Right cardiac atrium (tissue), 5 donors: Measurements from ENCODE around the gene SLC11A1. TPM values are rescaled to one million over a fixed set of nuclear protein-coding genes. Genes with fewer than 3 reads are reported as not detected.

Source experiments
- ATAC-seq, 2 donors: fragments of 200-7000 bp; cut with Tn5 transposase; one replicate each; pipeline versions ENCODE4 v1.8.0 to v1.9.1; 2020; ENCODE audit warnings: moderate library complexity in 2 of 2, mild to moderate bottlenecking in 1 of 2
- DNase-seq, 3 donors: peaks; one replicate each; pipeline ENCODE4 v3.0.0-alpha.2; 2020
- H3K27ac ChIP-seq: one replicate; pipeline ENCODE4 v1.5.1; 2013; ENCODE audit warnings: mild to moderate bottlenecking, low read length, control low read depth, moderate library complexity
- H3K27me3 ChIP-seq: one replicate; pipeline ENCODE4 v1.6.1; 2013; ENCODE audit not compliant: control insufficient read depth, insufficient read depth
- H3K4me1 ChIP-seq: one replicate; pipeline ENCODE4 v1.6.1; 2013; ENCODE audit warnings: low read length; ENCODE audit not compliant: control insufficient read depth, insufficient read depth
- H3K4me3 ChIP-seq: one replicate; pipeline ENCODE4 v1.5.1; 2013; ENCODE audit warnings: low read length, control low read depth
- H3K9me3 ChIP-seq: one replicate; pipeline ENCODE4 v1.6.1; 2013; ENCODE audit warnings: low read length; ENCODE audit not compliant: control insufficient read depth
- WGBS: extraction: QIAGEN DNeasy Blood & Tissue Kit; methylation state at CpG from one replicate; pipeline ENCODE4 v1.1.7; 2013; 5-methylcytosine and 5-hydroxymethylcytosine counted together
- intact Hi-C, 4 donors: fragments of 100-400 bp; cut with DNase I; formaldehyde crosslinking; loops; one replicate each; pipeline versions ENCODE4 v1.11.0 to v1.14.0; 2022 to 2023
- polyA plus RNA-seq: library from polyadenylated mRNA; stranded (reverse); fragments of 200-250 nt; gene quantifications from one replicate; pipeline ENCODE4 v1.2.3, GENCODE V29; 2013
- total RNA-seq, 4 donors: library from RNA; stranded (reverse); fragmentation: NEBNext Ultra II Directional; extraction: Animal tissue kit (Norgen Biotek cat#: 25700); gene quantifications; one replicate each; pipeline ENCODE4 v1.2.1, GENCODE V29; 2021
- donor health status: healthy with polysubstance abuse.
- donor health status: DM: no; HTN: yes; CAD: no.
- donor health status: DM: no; HTN: no; CAD: no.
- donor health status: DM: no; HTN: yes; CAD: no; lungs with severe emphysema.
- donor health status: DM: yes; HTN: yes; CAD: no.

SLC11A1 gene
- total and polyA plus RNA-seq, 5 donors = 6.4 to 19.5 (median 13.8) TPM

- H3K27ac ChIP-seq = no peak overlapping the region
- no peak overlapping the region for H3K4me3 ChIP-seq
- no peaks in the 10 kb centered on the region for H3K4me1 ChIP-seq
- intact Hi-C loops = loop anchor here (5.0 to 10.0 kb wide), 2 partner anchors 100 to 103 kb away; partner anchors contain the start of gene TMBIM1 (in 4 of the 4)
- WGBS = 80% methylated on average over 6 of the region's 6 CpGs
- ATAC-seq = no peak
- no peaks in the 10 kb centered on the region for H3K9me3 ChIP-seq
- H3K27me3 ChIP-seq = no peaks in the 10 kb centered on the region
- DNase-seq = no peak
Observed at GRCh38 chr2:218395090-218395444, 13.0 kb downstream of the SLC11A1 start.

- no peak for ATAC-seq
Observed at GRCh38 chr2:218395456-218395825, 13.4 kb downstream of the SLC11A1 start.

GRCh38 chr2:218395826-218396687 is 14.0 kb downstream of the SLC11A1 start:
- Histone ChIP-seq H3K27ac (peak overlapping the region; percentile 99), H3K9me3 (no peaks in the 10 kb centered on the region), H3K4me1 (no peaks in the 10 kb centered on the region), H3K27me3 (no peaks in the 10 kb centered on the region), H3K4me3 (peak overlapping the region; percentile 92)
- intact Hi-C loops = loop anchor here (5.0 to 10.0 kb wide), 2 partner anchors 101 to 104 kb away; partner anchors contain the start of gene TMBIM1 (in 4 of the 4)
- DNase-seq (peak; percentile 94 to 98 (median 97)), ATAC-seq (peak; percentile 79 to 81)
- WGBS = under 1% methylated on average over 57 of the region's 57 CpGs

More at GRCh38 chr2:218395456-218395825, 13.4 kb downstream of the SLC11A1 start:
- no peaks in the 10 kb centered on the region for H3K4me1 ChIP-seq
- DNase-seq = peak in 2 of 3 donors; percentile 62 to 73
- intact Hi-C loops = loop anchor here (5.0 to 10.0 kb wide), 2 partner anchors 101 to 103 kb away; partner anchors contain the start of gene TMBIM1 (in 4 of the 4)
- WGBS = 25% methylated on average over 16 of the region's 16 CpGs
- no peaks in the 10 kb centered on the region for H3K9me3 ChIP-seq
- peak overlapping the region; percentile 92 for H3K27ac ChIP-seq
- H3K4me3 ChIP-seq = peak overlapping the region; percentile 21
- H3K27me3 ChIP-seq = no peaks in the 10 kb centered on the region

- ATAC-seq = peak; percentile 6 to 8
- intact Hi-C loops = loop anchor here (5.0 to 10.0 kb wide), 2 partner anchors 102 to 105 kb away; partner anchors contain the start of gene TMBIM1 (in 4 of the 4)
- Histone ChIP-seq H3K27ac (peak overlapping the region; percentile 99), H3K4me1 (peaks cover 3% of the 10 kb centered on the region), H3K27me3 (no peaks in the 10 kb centered on the region), H3K9me3 (no peaks in the 10 kb centered on the region), H3K4me3 (peak overlapping the region; percentile 92)
- WGBS = under 1% methylated on average over 27 of the region's 27 CpGs
- peak; percentile 83 to 94 (median 94) for DNase-seq
Observed at GRCh38 chr2:218396688-218397462, 14.8 kb downstream of the SLC11A1 start.

- intact Hi-C loops = loop anchor here (5.0 to 10.0 kb wide), 2 partner anchors 103 to 105 kb away; partner anchors contain the start of gene TMBIM1 (in 4 of the 4)
- ATAC-seq (peak in 1 of 2 donors; percentile 12), DNase-seq (no peak)
- Histone ChIP-seq H3K27ac (peak overlapping the region; percentile 99), H3K4me3 (peak overlapping the region; percentile 92), H3K27me3 (no peaks in the 10 kb centered on the region), H3K4me1 (peaks cover 3% of the 10 kb centered on the region), H3K9me3 (no peaks in the 10 kb centered on the region)
- WGBS = 2% methylated on average over 12 of the region's 12 CpGs
Observed at GRCh38 chr2:218397463-218397819, 15.4 kb downstream of the SLC11A1 start.

GRCh38 chr2:218397820-218398436 is 15.9 kb downstream of the SLC11A1 start:
- intact Hi-C loops = loop anchor here (5.0 to 10.0 kb wide), 2 partner anchors 103 to 106 kb away; partner anchors contain the start of gene TMBIM1 (in 4 of the 4)
- WGBS = under 1% methylated on average over 35 of the region's 35 CpGs
- no peaks in the 10 kb centered on the region for H3K9me3 ChIP-seq
- H3K4me3 ChIP-seq = peak overlapping the region; percentile 92
- peak overlapping the region; percentile 99 for H3K27ac ChIP-seq
- peaks cover 3% of the 10 kb centered on the region for H3K4me1 ChIP-seq
- no peaks in the 10 kb centered on the region for H3K27me3 ChIP-seq
- DNase-seq (peak; percentile 88 to 94 (median 94)), ATAC-seq (peak; percentile 5 to 40)

GRCh38 chr2:218398437-218399390 is 16.6 kb downstream of the SLC11A1 start:
- ATAC-seq (peak; percentile 53 to 60), DNase-seq (peak; percentile 87 to 97 (median 95))
- H3K9me3 ChIP-seq = no peaks in the 10 kb centered on the region
- H3K27me3 ChIP-seq = no peaks in the 10 kb centered on the region
- H3K4me3 ChIP-seq = peak overlapping the region; percentile 92
- peaks cover 3% of the 10 kb centered on the region for H3K4me1 ChIP-seq
- H3K27ac ChIP-seq = peak overlapping the region; percentile 99
- WGBS = under 1% methylated on average over 95 of the region's 95 CpGs
- intact Hi-C loops = loop anchor here (5.0 to 10.0 kb wide), 2 partner anchors 104 to 106 kb away; partner anchors contain the start of gene TMBIM1 (in 4 of the 4)

GRCh38 chr2:218399391-218400166 is 17.5 kb downstream of the SLC11A1 start, which contains the start of gene CTDSP1:
CTDSP1 (plus strand) TSS chr2:218399868; CDS start chr2:218400091, 223 bp downstream.
- intact Hi-C loops = loop anchor here (5.0 to 10.0 kb wide), 2 partner anchors 105 to 107 kb away; partner anchors contain the start of gene TMBIM1 (in 4 of the 4)
- Histone ChIP-seq H3K4me1 (peaks cover 3% of the 10 kb centered on the region), H3K27ac (peak within 1 kb of the TSS; percentile 99), H3K4me3 (peak within 1 kb of the TSS; percentile 92), H3K9me3 (no peaks in the 10 kb centered on the region), H3K27me3 (no peaks in the 10 kb centered on the region)
- ATAC-seq (peak; percentile 65 to 71), DNase-seq (peak; percentile 98 to 99 (median 99))
- under 1% methylated on average over 76 of the region's 78 CpGs for WGBS
